GM18951 (cell line): ENCODE results near the gene SMG9.

ENCODE experiments used
- POLR2A ChIP-seq: IDR thresholded peaks from 4 replicates; pipeline ENCODE4 v1.6.1; 2011; ENCODE audit warnings: mild to moderate bottlenecking; ENCODE audit not compliant: insufficient read length, insufficient read depth; ENCODE audit errors: extremely low read depth
- in situ Hi-C: fragments of 300-500 bp; cut with MboI; formaldehyde crosslinking; loops from one replicate; pipeline ENCODE4 v1.12.0; 2022; ENCODE audit warnings: low sequenced_read_pairs, mixed read lengths, inconsistent platforms; ENCODE audit not compliant: unreplicated experiment

The SMG9 gene

DNA sequence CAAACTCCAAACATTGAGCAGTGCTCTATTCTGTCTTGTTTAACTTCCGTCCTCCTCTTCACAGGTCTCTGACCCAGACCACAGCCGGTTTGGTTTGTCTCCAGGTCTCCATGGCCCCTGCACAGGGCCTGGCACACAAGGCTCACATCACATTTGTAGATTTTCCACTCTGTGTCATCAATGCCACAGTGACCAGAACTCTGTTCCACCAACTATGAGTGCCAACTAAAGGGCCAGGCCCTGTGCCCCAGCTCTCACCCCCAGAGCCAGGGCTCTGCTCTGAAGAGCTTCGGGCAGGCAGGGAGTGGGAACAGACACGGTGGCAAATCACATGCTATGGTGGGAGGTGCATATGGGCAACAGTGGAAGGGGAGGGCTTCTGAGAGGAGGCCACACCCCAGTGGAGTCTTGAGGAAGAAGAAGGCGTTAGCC, 16.0 kb downstream of the SMG9 start:
- in situ Hi-C loops, result no loop called here
- no peak for TF ChIP-seq POLR2A

DNA sequence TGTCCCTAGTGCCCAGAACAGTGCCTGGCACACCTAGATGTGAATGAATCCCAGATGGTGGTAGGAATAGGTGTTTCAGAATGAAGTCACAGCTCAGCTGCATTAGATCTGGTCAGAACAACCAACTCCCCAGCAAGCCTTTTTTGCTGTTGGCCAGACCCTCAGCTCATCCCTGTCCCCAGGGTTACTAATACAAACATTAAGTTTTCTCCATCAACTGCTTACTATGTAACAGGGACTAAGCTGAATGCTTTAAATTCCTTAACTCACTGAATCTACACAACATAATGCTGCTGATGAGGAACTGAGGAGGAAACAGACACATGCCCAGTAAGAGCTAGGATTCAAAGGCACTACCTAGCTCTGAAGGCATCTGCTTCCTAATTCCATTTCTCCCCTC, 18.8 kb downstream of the SMG9 start:
- in situ Hi-C loops, result no loop called here
- TF ChIP-seq POLR2A, result no peak

DNA sequence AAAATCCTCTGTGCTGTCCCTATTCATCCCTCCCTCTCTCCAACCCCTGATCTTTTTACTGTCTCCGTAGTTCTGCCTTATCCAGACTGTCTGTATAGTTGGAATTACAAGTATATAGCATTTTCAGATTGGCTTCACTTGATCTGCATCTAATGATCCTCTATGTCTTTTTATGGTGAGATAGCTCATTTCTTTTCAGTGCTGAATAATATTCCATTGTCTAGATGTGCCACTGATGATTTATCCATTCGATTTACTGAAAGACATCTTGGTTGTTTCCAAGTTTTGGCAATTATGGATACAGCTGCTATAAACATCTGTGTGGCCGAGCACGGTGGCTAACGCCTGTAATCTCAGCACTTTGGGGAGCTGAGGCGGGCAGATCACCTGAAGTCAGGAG, 19.7 kb downstream of the SMG9 start:
- in situ Hi-C loops, result no loop called here

DNA sequence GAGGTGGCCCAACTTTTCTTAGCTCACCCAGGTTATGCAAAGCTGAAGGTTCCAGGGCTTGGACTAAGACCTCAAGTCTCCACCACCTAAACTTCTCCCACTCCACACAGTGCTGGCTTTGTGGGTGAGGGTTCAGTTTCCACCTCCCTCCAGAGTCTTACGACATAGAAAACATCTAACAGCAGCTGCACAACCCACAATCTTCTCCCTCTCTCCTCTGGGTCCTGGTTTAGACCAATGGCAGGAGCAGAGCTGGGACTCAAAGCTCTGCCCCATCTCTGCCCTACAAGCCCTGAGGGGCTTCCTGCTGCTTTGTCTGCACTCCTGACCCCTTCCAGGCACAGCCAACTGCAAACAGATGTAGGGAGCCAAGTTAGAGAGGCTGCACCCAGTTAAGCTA, 22.9 kb downstream of the SMG9 start:
- no peak for TF ChIP-seq POLR2A
- in situ Hi-C loops, result no loop called here

More for the DNA sequence above, 19.7 kb downstream of the SMG9 start:
- TF ChIP-seq POLR2A, result no peak

DNA sequence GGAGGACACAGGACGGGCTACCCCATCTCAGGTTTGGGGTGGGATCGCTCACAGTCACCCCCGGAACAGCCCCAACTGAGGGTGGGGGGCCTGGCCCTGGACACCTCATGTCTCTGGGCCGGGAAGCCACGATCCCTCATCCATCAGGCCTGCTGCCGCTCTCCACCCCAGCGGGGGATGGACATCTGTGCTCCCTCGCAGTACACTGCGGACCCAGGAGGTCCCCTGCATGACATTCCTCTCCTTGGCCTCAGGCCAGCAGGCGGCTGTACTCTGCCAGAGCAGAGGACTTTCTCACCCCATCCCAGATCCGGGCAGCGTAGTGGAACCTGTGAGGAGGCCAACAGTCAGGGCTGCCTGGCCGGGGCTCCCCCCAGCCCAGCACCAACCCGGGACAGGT, 23.4 kb downstream of the SMG9 start:
- no peak for TF ChIP-seq POLR2A
- in situ Hi-C loops, result no loop called here

DNA sequence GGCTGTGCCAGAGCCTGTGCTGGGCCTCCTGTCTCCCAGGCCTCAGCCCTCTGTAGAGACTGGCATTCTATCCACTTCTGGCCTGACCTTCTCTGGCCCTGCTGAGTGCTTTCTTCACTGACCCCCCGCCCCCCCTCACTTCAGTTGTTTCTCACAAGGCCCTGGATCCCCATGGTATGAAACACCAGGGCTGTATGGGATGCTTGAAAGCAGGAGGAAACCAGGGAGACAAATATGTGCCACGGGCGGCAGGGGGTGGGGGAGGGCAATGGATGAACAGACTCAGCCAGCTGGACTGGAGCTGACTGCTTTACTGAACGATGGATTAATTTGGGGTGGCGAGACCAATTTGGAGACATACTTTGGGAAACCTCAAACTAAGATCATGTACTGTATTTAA, 24.8 kb downstream of the SMG9 start:
- TF ChIP-seq POLR2A, result no peak
- in situ Hi-C loops, result no loop called here

DNA sequence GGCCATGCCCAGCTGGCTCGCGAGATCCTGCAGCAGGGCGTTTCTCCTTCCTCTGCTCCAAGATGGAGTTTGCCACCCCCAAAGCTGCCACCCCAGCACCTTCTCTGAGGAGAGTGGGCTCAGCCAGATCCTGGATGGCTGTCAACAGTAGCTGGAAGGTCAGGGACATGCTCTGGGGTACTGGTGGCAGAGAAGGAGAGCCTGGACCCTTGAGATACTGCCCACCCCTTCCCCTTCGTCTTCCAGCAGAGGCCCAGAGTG, 27.2 kb downstream of the SMG9 start:
- in situ Hi-C loops, result no loop called here
- TF ChIP-seq POLR2A, result no peak

DNA sequence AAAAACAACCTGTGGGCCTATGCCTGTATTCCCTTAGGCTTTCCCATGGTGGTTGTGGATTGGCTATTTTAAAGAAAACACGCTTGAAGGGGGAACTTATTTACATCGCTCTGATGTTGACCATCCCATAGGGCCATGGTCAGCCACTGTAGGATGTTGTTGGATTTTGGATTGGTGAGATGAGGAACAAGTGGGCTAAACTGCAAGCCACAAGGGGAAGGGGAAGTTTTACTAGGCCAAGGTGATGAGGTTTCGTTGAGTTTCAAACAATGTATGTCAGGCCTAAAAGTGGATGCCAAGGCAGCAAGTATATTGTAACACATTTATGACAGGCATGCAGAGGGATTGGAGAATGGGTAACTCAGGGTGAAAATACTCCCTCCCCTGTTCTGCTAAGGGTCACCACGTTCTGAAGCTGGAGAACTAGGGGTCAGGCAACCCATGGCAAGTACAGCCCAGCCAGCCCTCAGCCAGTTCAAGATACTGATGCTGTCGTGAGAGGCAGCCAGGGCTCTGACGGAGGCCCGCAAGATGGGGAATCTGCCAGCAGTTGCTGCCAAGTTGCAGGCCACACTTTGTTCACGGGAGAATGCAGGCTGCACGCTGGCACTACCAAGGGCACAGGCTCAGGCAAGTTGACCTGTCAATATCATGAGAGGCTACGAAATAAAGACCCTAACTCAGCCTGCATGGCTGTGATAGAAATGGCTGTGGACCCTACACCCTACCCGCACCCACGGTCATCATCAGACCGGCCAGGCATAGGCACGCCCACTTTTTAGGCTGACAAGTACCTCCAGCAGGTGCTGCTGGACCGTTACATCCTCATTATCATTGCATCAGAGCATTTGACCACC, 27.8 kb downstream of the SMG9 start:
- no peak for TF ChIP-seq POLR2A
- in situ Hi-C loops, result no loop called here

DNA sequence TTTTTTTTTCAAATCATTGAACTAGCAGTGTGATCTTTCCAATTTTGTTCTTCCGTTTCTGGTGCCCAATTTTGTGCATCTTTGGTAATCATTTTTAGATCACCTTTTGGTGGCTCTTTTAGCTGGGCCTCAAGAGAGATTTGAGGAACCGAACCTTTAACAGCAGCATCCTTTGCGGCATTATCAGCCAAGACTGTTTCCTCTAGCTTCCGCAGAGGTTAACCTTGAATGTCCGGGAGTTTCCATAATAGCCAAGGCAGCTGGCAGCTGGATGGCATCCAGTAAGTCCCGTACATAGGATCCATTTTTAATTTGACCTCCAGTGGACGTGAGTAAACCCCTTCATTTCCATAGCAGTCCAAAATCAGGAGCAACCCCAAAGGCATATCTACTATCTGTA, 29.3 kb downstream of the SMG9 start:
- TF ChIP-seq POLR2A, result no peak
- in situ Hi-C loops, result no loop called here

DNA sequence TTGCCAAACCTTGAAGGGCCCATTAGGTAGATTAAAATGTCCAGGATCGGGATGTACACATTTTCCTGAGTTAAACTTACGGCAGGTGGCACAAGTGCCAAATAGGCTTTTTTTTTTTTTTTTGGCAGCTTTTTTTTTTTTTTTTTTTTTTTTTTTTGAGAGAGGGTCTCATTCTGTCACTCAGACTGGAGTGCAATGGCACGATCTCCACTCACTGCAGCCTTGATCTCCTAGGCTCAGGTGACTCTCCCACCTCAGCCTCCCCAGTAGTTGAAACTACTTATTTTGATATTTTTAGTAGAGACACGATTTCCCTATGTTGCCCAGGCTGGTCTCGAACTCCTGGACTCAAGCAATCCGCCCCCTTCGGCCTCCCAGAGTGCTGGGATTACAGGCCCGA, 29.9 kb downstream of the SMG9 start:
- in situ Hi-C loops, result no loop called here
- no peak for TF ChIP-seq POLR2A

DNA sequence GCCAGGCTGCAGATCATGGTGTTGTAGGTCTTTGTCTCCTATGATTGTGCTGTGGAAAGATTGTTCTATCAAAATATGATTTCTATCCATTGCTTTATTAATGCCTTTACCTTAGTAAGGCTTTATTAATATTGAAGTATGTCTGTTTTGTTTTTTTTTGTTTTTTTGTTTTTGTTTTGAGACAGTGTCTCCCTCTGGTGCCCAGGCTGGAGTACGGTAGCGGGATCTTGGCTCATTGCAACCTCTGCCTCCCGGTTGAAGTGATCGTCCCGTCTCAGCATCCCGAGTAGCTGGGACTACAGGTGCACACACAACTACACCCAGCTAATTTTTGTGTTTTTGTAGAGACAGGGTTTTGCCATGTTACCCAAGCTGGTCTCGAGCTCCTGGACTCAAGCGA, 31.2 kb downstream of the SMG9 start:
- no peak for TF ChIP-seq POLR2A
- in situ Hi-C loops, result no loop called here

DNA sequence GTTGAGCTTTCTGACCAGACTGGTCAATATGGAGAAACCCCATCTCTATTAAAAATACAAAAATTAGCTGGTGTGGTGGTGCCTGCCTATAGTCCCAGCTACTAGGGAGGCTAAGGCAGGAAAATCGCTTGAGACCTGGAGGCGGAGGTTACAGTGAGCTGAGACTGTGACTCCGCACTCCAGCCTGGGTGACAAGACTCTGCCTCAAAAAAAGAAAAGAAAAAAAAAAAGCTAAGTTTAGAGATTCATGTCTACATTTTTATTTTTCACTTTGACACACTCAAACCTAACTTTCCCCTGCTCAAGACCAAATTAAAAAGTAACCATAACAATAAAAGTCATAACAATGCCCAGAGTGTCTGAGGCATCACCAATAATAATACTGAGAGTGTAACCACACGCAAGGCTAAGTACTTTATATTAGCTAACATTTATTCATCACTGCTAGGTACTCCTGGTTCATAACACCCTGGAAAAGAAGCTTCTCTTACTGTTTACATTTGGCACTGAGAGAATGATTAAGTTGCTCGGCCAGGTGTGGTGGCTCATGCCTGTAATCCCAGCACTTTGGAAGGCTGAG, 33.2 kb downstream of the SMG9 start:
- in situ Hi-C loops, result no loop called here
- TF ChIP-seq POLR2A, result no peak

DNA sequence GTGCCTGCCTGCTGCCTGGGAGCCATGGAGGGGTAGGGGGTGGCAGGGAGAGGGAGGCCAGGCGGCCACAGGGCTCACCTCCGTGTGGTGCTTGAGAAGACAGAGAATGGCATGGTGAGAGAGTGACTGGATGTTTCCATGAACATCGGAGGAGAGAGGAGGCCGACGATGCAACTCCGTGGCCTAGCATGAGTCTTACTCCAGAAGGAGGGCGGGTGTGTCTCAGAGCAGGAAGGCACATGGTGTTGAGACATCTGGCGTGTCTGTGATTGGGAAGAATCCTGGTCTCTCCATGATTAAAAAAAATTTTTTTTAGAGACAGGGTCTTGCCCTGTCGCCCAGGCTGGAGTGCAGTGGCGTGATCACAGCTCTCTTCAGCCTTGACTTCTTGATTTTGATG, 33.8 kb downstream of the SMG9 start:
- TF ChIP-seq POLR2A, result no peak
- in situ Hi-C loops, result no loop called here

DNA sequence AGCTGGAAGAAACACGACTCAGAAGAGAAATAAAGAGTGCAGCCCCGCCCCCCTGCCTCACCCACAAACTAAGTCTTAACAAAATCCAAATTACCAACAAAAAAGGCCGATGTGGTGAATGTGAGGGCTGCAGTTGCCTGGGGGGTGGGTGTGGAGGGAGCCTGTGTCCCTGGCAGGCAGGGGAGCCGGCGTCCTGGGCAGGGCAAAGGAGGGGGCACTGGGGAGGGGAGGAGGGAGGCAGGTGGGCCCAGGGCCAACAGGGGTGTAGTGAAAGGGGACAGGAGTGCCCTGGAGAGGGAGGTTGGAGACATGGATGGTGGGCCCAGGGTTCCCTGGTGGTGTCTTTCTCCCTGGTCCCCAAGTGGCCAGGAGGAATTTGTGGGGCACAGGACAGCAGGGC, 34.8 kb downstream of the SMG9 start:
- in situ Hi-C loops, result no loop called here

More for the DNA sequence above, 34.8 kb downstream of the SMG9 start:
- TF ChIP-seq POLR2A, result no peak
